ENCODE measurements around the gene BTBD19. TPM values are rescaled to one million over a fixed set of nuclear protein-coding genes. Genes with fewer than 3 reads are reported as not detected.
"Not testable (repeated sequence)": the region's sequence is repeated elsewhere in the genome, so short reads cannot be mapped to it uniquely, and the experiment has no call there.

BTBD19 gene
- total and polyA plus RNA-seq, 2 of the 4 experiments (the other 2 are of a cell fraction), result 0.90 to 17.2 TPM

DNA sequence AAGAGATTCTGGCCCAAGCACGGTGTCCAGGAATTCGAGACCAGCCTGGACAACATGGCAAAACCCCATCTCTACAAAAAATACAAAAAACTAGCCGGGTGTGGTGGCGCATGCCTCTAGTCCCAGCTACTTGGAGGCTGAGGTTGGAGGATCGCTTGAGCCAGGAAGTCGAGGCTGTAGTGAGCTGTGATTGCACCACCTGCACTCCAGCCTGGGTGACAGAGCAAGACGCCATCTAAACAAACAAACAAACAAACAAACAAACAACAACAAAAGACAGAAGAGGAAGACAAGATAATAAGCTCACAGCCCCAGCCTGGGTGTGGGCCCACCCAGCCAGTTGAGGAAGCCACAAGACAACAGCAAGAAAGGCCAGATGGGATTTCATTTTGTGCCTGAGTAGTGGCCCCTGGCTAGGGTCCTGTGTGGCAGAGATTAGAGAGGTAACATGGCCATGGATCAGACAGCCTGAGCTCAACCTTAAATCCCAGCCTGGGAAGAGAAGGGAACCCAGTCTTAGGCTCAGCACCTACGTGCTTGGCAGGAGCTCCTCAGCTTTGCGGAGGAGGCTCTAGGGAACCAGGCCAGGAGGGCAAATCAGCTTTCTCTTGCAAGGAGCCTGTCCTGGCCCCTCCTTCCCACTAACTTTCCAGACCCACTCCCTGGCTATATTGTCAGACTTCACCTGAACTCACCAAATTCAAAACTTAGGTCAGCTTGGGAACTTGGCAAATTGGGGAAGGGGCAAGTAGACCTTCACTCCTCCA is 15.4 kb upstream of the BTBD19 start:
- dilution Hi-C loops (cut with HindIII; ENCODE audit: low sequenced_read_pairs, unreplicated experiment), result no loop called here
- Histone ChIP-seq H4K91ac (ENCODE audit: insufficient read depth, low read depth, low read length) (no peak overlapping the region), H2AK9ac (replicated peaks; ENCODE audit: low read depth, low read length, poor library complexity) (peak overlapping the region; percentile 13), H3K27me3 (ENCODE audit: control insufficient read depth, insufficient read depth, low read length) (peaks cover 2% of the 10 kb centered on the region; the same call in 1 of the 2 replicates), H3K4ac (ENCODE audit: low read depth, low read length) (no peak overlapping the region), H4K5ac (ENCODE audit: low read depth, low read length) (no peak overlapping the region), H3K14ac (replicated peaks; ENCODE audit: low read depth, low read length) (no peak overlapping the region), H3K9me3 (ENCODE audit: control insufficient read depth, insufficient read depth, low read length) (no peaks in the 10 kb centered on the region), H2BK15ac (ENCODE audit: low read depth, low read length) (no peak overlapping the region), H3K4me3 (ENCODE audit: insufficient read depth, low read depth, low read length) (no peak overlapping the region), H3K56ac (ENCODE audit: extremely low read depth, insufficient read depth, low read length) (no peak overlapping the region), H2BK20ac (ENCODE audit: low read depth, low read length) (no peak overlapping the region), H3K27ac (ENCODE audit: insufficient read depth, low read length) (no peak overlapping the region), H4K8ac (ENCODE audit: low read depth in 2 of 2, low read length in 2 of 2) (no peak overlapping the region), H3K9ac (ENCODE audit: low read depth, low read length) (no peak overlapping the region), H3K36me3 (ENCODE audit: control insufficient read depth, insufficient read depth, low read length) (no peaks in the 10 kb centered on the region), H3K79me1 (ENCODE audit: low read depth in 1 of 2, low read length in 2 of 2) (no peaks in the 10 kb centered on the region), H3K4me2 (ENCODE audit: low read depth, low read length) (no peak overlapping the region), H2BK5ac (ENCODE audit: low read depth, low read length, poor library complexity, severe bottlenecking) (no peak overlapping the region), H3K4me1 (ENCODE audit: control insufficient read depth, insufficient read depth, low read length) (no peaks in the 10 kb centered on the region), H2AFZ (replicated peaks; ENCODE audit: low read length, poor library complexity) (peak overlapping the region; percentile 5), H3K9me1 (ENCODE audit: insufficient read depth, low read length) (no peaks in the 10 kb centered on the region), H3K23ac (ENCODE audit: low read depth, low read length) (no peak overlapping the region), H4K20me1 (ENCODE audit: insufficient read depth, low read length) (no peaks in the 10 kb centered on the region), H3K18ac (ENCODE audit: low read depth, low read length) (no peak overlapping the region), H2AK5ac (ENCODE audit: low read depth, low read length) (no peak overlapping the region), H2BK120ac (ENCODE audit: low read depth, low read length) (no peak overlapping the region)
- DNase-seq (no peak), ATAC-seq (ENCODE audit: low read depth) (no peak)
- POLR2A ChIA-PET (ENCODE audit: unreplicated experiment), result no interaction called here
- intact Hi-C loops (cut with micrococcal nuclease), result loop anchor here (2.0 to 5.0 kb wide), 2 partner anchors 194 to 219 kb away; partner anchors contain the start of genes EIF2B3, HECTD3 and UROD
- CTCF ChIA-PET, result interaction anchor here (0.7 to 2.0 kb wide), 8 partner anchors 12 to 222 kb away, joined by 3 to 7 read pairs (median 4); partner anchors contain the start of genes HECTD3 and UROD
- TF ChIP-seq RCOR1 (IDR thresholded peaks at IDR 0.05; ENCODE audit: insufficient replicate concordance, low read length), result no peak
- TF ChIP-seq NFE2L2 (IDR thresholded peaks at IDR 0.05; ENCODE audit: low read depth, low read length), result no peak
- no peak for TF ChIP-seq RFX5 (IDR thresholded peaks at IDR 0.05; ENCODE audit: low read depth, low read length)
- no peak for TF ChIP-seq MAFK (IDR thresholded peaks at IDR 0.05; ENCODE audit: low read depth, low read length)
- TF ChIP-seq MXI1 (IDR thresholded peaks at IDR 0.05; ENCODE audit: borderline replicate concordance, low read depth, low read length), result no peak
- in situ Hi-C loops (cut with MboI; ENCODE audit: low sequenced_read_pairs), result no loop called here
- WGBS, 2 experiments (ENCODE audit: extremely low coverage in 2 of 2, insufficient read length in 1 of 2), result no CpG with 5 or more reads among the region's 9 CpGs
- BruUV-seq (replicated peaks), result no TSS peak

DNA sequence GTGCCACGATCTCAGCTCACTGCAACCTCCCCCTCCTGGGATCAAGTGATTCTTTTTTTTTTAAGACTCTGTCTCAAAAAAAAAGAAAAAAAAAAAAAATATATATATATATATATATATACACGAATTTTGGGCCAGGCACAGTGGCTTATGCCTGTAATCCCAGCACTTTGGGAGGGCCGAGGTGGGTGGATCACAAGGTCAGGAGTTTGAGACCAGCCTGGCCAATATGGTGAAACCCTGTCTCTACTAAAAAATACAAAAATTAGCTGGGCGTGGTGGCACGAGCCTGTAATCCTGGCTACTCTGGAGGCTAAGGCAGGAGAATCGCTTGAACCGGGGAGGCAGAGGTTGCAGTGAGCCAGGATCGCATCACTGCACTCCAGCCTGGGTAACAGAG is 10.4 kb upstream of the BTBD19 start:
- H2AK9ac ChIP-seq (replicated peaks; ENCODE audit: low read depth, low read length, poor library complexity); POLR2A ChIA-PET (ENCODE audit: unreplicated experiment); BruUV-seq (replicated peaks); H2BK20ac ChIP-seq (ENCODE audit: low read depth, low read length); H3K27me3 ChIP-seq (ENCODE audit: control insufficient read depth, insufficient read depth, low read length); H3K9me3 ChIP-seq (ENCODE audit: control insufficient read depth, insufficient read depth, low read length); H3K4me3 ChIP-seq (ENCODE audit: insufficient read depth, low read depth, low read length); H3K36me3 ChIP-seq (ENCODE audit: control insufficient read depth, insufficient read depth, low read length); H2BK120ac ChIP-seq (ENCODE audit: low read depth, low read length); H2AK5ac ChIP-seq (ENCODE audit: low read depth, low read length); H3K4me2 ChIP-seq (ENCODE audit: low read depth, low read length); H4K91ac ChIP-seq (ENCODE audit: insufficient read depth, low read depth, low read length); H3K9me1 ChIP-seq (ENCODE audit: insufficient read depth, low read length); DNase-seq; H3K23ac ChIP-seq (ENCODE audit: low read depth, low read length); H3K18ac ChIP-seq (ENCODE audit: low read depth, low read length); H3K27ac ChIP-seq (ENCODE audit: insufficient read depth, low read length); H4K8ac ChIP-seq (ENCODE audit: low read depth in 2 of 2, low read length in 2 of 2); dilution Hi-C loops (cut with HindIII; ENCODE audit: low sequenced_read_pairs, unreplicated experiment); CTCF ChIA-PET; in situ Hi-C loops (cut with MboI; ENCODE audit: low sequenced_read_pairs); H3K56ac ChIP-seq (ENCODE audit: extremely low read depth, insufficient read depth, low read length); H2AFZ ChIP-seq (replicated peaks; ENCODE audit: low read length, poor library complexity); ATAC-seq (ENCODE audit: low read depth); H2BK15ac ChIP-seq (ENCODE audit: low read depth, low read length); H3K14ac ChIP-seq (replicated peaks; ENCODE audit: low read depth, low read length); H4K5ac ChIP-seq (ENCODE audit: low read depth, low read length); H2BK5ac ChIP-seq (ENCODE audit: low read depth, low read length, poor library complexity, severe bottlenecking); H3K9ac ChIP-seq (ENCODE audit: low read depth, low read length); H3K4ac ChIP-seq (ENCODE audit: low read depth, low read length): not testable (repeated sequence)
- intact Hi-C loops (cut with micrococcal nuclease), result loop anchor here (2.0 kb wide), 1 partner anchor 21 kb away; no protein-coding TSS in a partner anchor
- WGBS, 2 experiments (ENCODE audit: extremely low coverage in 2 of 2, insufficient read length in 1 of 2), result 89% methylated on average over 4 of the region's 8 CpGs; no CpG with 5 or more reads in 1 of the 2 experiments
- peaks cover 11% of the 10 kb centered on the region for H3K4me1 ChIP-seq (ENCODE audit: control insufficient read depth, insufficient read depth, low read length)
- peaks cover 11 to 15% of the 10 kb centered on the region in 2 experiments; a peak in 3 of 4 replicates for H3K79me1 ChIP-seq (ENCODE audit: low read depth in 1 of 2, low read length in 2 of 2)
- peaks cover 19% of the 10 kb centered on the region for H4K20me1 ChIP-seq (ENCODE audit: insufficient read depth, low read length)

Data from IMR-90 (cell line).